ENCODE data around the gene RAD51AP1. TPM values are rescaled to one million over a fixed set of nuclear protein-coding genes. Genes with fewer than 3 reads are reported as not detected.

Gene RAD51AP1
- total and polyA plus RNA-seq, 7 experiments from 2014 or later = 0.13 to 37.6 (median 1.2) TPM

- H3K9me3 Mint-ChIP-seq = no peaks in the 10 kb centered on the region
- H3K4me3 Mint-ChIP-seq = no peak overlapping the region
- CTCF ChIA-PET = no interaction called here
- Histone ChIP-seq H3K36me3 (ENCODE audit: control insufficient read depth in 2 of 3, insufficient read depth in 3 of 3, low read length in 3 of 3) (peaks cover 0 to 37% (median 11%) of the 10 kb centered on the region in 3 experiments), H3K27me3 (ENCODE audit: control insufficient read depth in 2 of 2, insufficient read depth in 2 of 2, low read length in 2 of 2) (no peaks in the 10 kb centered on the region), H3K4me1 (ENCODE audit: control insufficient read depth in 2 of 2, insufficient read depth in 2 of 2, low read length in 2 of 2) (peaks cover 7 to 10% of the 10 kb centered on the region in 2 donors), H3K27ac (ENCODE audit: low read depth, low read length) (no peak overlapping the region), H3K4me3 (ENCODE audit: low read length) (no peak overlapping the region), H3K9me3 (ENCODE audit: control insufficient read depth in 2 of 3, low read length in 3 of 3) (no peaks in the 10 kb centered on the region)
- H3K27ac Mint-ChIP-seq = peak overlapping the region in 1 of 9 donors; percentile 58
- DNase-seq (no peak), ATAC-seq (no peak)
- peaks cover 6 to 34% (median 6%) of the 10 kb centered on the region in 5 donors for H3K36me3 Mint-ChIP-seq
- H3K27me3 Mint-ChIP-seq = no peaks in the 10 kb centered on the region
- POLR2A ChIA-PET = no interaction called here
- intact Hi-C loops (cut with micrococcal nuclease) = no loop called here
- peaks cover 16 to 50% (median 35%) of the 10 kb centered on the region in 7 donors for H3K4me1 Mint-ChIP-seq
Measured at GRCh38 chr12:4609071-4609470, 70.4 kb downstream of the RAD51AP1 start.

Other genes starting within 250 kb of the RAD51AP1 start
- 10 to 100 TPM in 3 of 5 experiments, 1 to 10 TPM in 2; 7.1 to 15.8 (median 11.1) TPM for gene TIGAR, start 217.7 kb upstream of the RAD51AP1 start, total RNA-seq
- 1 to 10 TPM; 4.4 to 6.6 TPM for gene TIGAR, start 217.7 kb upstream of the RAD51AP1 start, polyA plus RNA-seq
- gene FGF23, start 159.2 kb upstream of the RAD51AP1 start, total RNA-seq = not detected
- not detected for gene FGF23, start 159.2 kb upstream of the RAD51AP1 start, polyA plus RNA-seq
- not detected for gene FGF6, start 93.1 kb upstream of the RAD51AP1 start, total RNA-seq
- gene FGF6, start 93.1 kb upstream of the RAD51AP1 start, polyA plus RNA-seq = not detected
- 10 to 100 TPM in 4 of 5 experiments, 1 to 10 TPM in 1; 9.8 to 25.1 (median 22.0) TPM for gene DYRK4, start 23.3 kb downstream of the RAD51AP1 start, total RNA-seq
- gene DYRK4, start 23.3 kb downstream of the RAD51AP1 start, polyA plus RNA-seq = 10 to 100 TPM; 37.4 to 50.9 TPM
- 1 to 10 TPM; 1.2 to 6.9 (median 2.5) TPM for gene AKAP3, start 110.2 kb downstream of the RAD51AP1 start, total RNA-seq
- 1 to 10 TPM; 2.5 to 3.9 TPM for gene AKAP3, start 110.2 kb downstream of the RAD51AP1 start, polyA plus RNA-seq
- gene NDUFA9, start 110.2 kb downstream of the RAD51AP1 start, total RNA-seq = 100 to 1,000 TPM in 1 of 5 experiments, 10 to 100 TPM in 4; 55.5 to 103 (median 58.2) TPM
- 100 to 1,000 TPM; 118 to 121 TPM for gene NDUFA9, start 110.2 kb downstream of the RAD51AP1 start, polyA plus RNA-seq
- gene GALNT8, start 181.5 kb downstream of the RAD51AP1 start, total RNA-seq = under 1 TPM; 0.22 to 0.89 (median 0.46) TPM
- under 1 TPM in 1 of 2 donors, not detected in 1; 0.06 TPM for gene GALNT8, start 181.5 kb downstream of the RAD51AP1 start, polyA plus RNA-seq

All from naive thymus-derived CD4-positive, alpha-beta T cell (primary cell).